GM18502 (cell line): Measurements from ENCODE around the gene BTBD8.

Source experiments
- ATAC-seq: cut with Tn5 transposase; IDR thresholded peaks from one replicate; pipeline ENCODE4 v1.9.1; 2021; ENCODE audit warnings: mild to moderate bottlenecking; ENCODE audit not compliant: unreplicated experiment, poor library complexity

The BTBD8 gene

DNA sequence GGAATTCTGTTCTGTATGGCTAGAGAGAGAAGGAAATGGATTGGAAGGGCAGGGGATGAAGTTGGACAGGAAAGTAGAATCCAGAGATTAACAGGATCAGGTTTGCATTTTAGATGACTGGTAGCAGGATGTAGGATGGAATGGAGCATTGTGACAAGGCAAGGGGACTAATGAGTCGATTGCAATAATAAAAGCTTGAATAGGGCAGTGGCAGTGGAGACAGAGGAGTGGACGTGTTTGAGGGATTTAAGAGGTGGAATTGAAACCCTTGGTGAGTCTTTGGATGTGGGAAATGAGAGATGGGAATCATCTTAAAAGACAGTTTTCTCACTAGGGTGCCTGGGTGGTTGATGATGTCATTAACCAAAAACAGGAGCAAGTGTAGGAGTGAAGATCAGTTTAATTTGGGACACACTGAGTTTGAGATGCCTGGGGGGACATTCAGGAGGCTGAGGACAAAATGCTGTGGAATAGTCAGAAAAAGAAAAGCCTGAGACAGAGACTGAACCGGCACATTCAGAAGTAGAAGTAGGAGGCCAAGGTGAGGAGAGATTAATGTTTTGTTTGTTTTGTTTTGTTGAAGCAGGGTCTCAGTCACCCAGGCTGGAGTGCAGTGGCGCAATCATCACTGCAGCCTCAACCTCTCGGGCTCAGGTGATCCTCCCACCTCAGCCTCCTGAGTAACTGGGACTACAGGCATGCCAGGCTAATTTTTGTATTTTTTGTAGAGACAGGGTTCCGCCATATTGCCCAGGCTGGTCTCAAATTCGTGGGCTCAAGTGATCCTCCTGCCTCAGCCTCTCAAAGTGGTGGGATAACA lies 108.5 kb downstream of the BTBD8 start:
- ATAC-seq: no peak

DNA sequence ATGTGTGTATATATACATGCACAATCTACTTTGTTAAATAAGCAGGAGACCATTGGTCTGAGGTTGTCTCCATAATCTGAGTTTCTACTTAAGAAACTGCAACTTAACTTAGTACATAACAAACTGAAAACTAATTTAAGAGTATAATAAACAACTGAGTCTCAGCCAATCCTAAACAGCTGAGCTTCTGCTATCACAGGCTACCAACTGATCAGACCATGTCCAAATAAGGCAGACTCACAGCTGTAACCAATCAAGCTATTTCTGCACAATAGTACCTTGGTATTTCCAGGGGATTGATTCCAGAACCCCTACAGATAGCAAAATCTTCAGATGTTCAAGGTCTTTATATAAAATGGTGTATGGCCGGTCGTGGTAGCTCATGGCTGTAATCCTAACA lies 111.6 kb downstream of the BTBD8 start:
- ATAC-seq: no peak

DNA sequence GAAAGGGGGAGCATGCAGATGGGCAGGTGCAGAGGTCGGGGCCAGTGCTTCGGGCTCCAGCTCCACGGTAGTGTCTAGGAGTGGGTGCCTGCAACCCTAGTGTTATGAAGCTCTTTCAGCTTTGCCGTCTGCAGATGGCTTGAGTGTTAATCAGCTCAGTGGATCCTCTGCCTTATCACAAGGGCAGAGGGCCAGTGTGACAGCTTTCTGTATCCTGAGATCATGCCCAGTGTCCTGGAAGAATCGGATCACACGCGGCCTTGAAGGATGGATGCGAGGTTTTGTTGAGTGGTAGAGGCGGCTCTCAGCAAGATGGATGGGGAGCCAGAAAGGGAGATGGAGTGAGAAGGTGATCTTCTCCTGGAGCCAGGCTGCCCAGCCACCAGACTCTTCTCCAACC lies 112.1 kb downstream of the BTBD8 start:
- no peak for ATAC-seq

DNA sequence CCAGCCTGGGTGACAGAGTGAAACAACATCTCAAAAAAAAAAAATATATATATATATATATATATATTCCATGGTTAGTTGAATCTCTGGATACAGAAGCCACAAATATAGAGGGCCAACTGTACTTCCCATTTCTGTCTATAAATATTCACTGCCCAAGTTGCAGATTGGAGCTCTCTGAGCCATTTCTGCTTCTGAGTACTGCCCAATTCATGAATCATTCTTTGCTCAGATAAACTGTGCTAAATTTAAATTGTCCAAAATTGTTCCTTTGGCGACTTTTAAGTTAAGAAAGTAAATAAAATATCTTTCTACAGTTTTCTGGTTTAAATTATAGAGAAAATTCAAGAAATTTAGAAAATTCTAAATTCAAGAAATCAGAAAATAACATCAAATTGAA lies 114.4 kb downstream of the BTBD8 start:
- ATAC-seq: no peak

DNA sequence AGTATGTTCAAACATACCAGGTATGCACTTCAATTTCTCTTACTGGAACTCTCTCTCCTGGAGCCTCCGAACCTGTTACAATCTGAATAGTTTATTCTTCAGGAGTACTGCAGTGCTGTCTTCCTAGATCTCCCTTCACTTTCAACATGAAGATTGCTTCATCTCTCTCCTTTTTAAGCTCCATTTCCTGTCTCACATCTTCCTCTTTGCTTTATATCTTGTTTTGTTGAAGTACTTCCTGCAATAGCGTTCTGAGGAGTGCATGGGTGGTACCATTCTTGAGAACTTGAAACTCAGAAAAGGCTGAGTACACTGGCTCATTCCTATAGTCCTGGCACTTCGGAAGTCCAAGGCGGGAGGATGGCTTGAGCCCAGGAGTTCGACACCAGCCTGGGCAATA lies 121.8 kb downstream of the BTBD8 start:
- no peak for ATAC-seq

DNA sequence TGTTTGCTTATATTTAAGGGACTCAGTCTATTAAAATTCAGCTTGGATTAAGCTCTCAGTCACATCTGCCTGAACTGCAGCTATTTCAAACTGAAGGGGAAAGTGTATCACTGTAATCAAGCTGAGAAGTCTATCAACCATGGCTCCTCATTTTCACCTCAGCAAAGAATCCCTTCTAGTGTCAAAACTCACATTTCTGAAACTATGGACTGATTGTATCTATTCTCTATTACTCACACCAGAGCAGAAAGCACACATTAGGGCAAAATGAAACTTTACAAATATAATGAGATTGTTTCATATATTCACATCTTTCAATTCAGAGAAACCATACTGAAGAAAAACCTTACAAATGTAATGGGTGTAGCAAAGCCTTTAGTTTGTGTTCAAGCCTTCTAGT lies 123.0 kb downstream of the BTBD8 start:
- no peak for ATAC-seq

DNA sequence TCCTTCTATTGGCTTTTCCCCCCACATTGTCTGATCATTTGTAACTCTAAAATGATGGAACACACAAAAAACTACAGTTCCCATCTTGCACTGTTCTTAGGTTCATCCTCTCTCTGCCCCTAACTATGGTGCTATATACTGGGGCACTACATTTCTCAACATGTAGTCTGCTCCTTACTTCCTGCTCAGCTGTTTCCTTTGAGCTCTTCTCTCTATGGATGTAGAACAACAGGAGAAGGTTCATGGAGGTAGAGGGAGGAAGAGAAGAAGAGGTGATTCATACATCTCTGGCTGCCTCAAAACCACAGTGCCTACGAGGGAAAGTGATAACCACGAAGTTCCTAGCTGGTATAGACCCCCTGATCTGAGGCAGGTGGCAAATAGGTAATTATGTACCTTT lies 130.6 kb downstream of the BTBD8 start:
- ATAC-seq: no peak

DNA sequence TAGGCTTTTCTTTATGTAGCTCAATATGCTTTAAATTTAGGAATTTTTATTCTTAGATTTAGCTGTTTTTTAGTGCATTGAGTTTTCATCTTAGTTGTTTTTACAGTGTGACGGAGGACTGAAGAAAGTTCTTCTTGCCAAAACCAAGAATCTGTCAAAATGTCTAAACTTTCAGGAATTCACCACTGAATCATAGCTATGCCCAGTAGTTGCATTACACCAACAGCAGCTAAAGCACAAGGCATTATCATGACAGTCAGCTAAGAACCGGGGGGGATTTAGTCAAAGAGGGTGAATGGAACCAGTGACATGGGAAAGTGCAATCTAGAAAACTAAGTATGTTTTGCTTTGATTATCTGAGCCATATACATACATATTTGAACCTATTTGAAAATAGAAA lies 131.0 kb downstream of the BTBD8 start:
- no peak for ATAC-seq

- no peak for ATAC-seq
Measured at GRCh38 chr1:92217721-92218120, 137.6 kb downstream of the BTBD8 start, which contains the start of gene C1orf146. TSS of gene C1orf146 (plus strand) at chr1:92217915. CDS start at chr1:92231421, 13,506 bp downstream.

GRCh38 chr1:92218559-92218958 lies 138.4 kb downstream of the BTBD8 start:
- no peak for ATAC-seq

DNA sequence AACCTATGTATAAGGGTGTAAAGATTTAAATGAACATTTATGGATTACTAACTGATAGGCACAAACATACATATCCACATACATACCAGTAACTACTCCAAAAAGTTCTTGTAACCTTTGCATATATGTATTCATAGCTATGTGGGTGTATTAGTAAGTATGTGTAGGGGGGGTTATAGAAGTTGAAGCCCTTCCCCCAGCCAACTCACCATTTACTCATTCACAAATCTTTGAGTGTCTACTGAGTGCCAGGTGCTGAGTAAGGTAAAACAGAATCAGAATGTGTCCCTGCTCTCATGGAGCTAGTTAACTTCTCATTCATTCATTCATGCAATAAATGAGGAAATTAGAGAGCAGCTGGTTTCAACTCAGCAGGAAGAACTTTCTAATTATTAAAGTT lies 138.9 kb downstream of the BTBD8 start:
- no peak for ATAC-seq

DNA sequence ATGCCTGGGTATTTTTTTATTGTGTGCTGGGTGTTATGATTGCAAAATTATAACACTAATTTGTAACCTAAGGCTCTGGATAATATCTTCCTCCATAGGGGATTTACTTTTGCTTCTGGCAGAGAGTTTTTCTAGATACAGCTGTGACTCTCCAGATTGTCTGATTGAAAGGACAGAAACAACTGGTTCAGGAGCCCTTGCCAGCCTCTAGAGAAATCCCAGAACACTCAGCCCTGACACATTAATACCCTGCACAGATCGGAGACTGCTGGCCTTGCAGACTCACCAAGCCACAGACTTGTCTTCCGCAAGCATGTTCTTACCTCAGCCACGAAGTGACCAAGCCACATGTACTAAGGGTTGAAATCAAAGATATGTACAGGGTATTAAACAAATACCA lies 148.3 kb downstream of the BTBD8 start:
- no peak for ATAC-seq

DNA sequence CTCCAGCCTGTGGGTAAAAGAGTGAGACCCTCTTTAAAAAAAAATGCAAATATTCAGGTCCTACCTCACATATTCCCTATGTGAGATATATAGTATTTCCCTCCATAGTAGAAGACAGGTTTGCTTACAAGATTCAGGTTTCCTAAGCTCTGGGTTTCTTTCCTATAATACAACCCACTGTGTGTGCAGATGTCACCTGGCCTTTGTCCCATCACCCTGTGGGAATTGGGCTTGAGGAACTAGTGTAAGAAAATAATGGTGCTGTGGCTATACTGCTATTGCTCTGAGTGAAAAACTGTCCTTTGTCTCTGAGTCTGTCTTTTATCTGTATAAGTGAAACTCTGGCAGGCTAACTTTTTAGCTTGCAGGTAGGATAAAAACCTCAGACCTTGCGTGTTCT lies 150.6 kb downstream of the BTBD8 start:
- no peak for ATAC-seq
